Endothelial cell of umbilical vein (primary cell): Measurements from ENCODE around the gene LIPE. TPM values are rescaled to one million over a fixed set of nuclear protein-coding genes. Genes with fewer than 3 reads are reported as not detected.

Source experiments
- BruUV-seq: library from RNA; stranded (reverse); fragments of 400-500 nt; replicated peaks from 2 replicates; lab custom pipeline; 2021; lab: Mats Ljungman, UMichigan
- CTCF ChIA-PET: fragments of 300-600, 350-600 bp; sonication (Branson Sonifier 250); formaldehyde crosslinking; loops from one replicate; lab custom pipeline; 2021; ENCODE audit warnings: antibody characterized with exemption, inconsistent platforms; lab: Charles Lee
- POLR2A ChIA-PET: fragments of 300-600, 350-600 bp; sonication (Branson Sonifier 250); formaldehyde crosslinking; loops from one replicate; lab custom pipeline; 2021; ENCODE audit warnings: antibody characterized with exemption, inconsistent platforms; lab: Charles Lee
- DNase-seq: peaks from one replicate; pipeline ENCODE4 v3.0.0-alpha.2; 2011; ENCODE audit warnings: low read depth, low spot score
- FAIRE-seq: peaks from 2 replicates; lab custom pipeline; 2011; peaks lifted over from hg19 to GRCh38; lab: Jason Lieb, UNC
- H2AFZ ChIP-seq: 2 replicates; pipeline ENCODE4 v1.6.0; 2012; ENCODE audit warnings: low read depth, low read length, control low read depth, inconsistent platforms
- H3K27ac ChIP-seq: 2 replicates; pipeline ENCODE4 v1.5.1; 2011; ENCODE audit warnings: low read depth, mild to moderate bottlenecking, control low read depth, low read length, moderate library complexity; ENCODE audit not compliant: insufficient read depth
- H3K27me3 ChIP-seq, 2 experiments: 2 replicates each; pipeline versions ENCODE4 v1.6.0 to v1.6.1; 2011; ENCODE audit warnings: low read length in 2 of 2, mixed read lengths in 1 of 2; ENCODE audit not compliant: control insufficient read depth in 2 of 2, insufficient read depth in 2 of 2
- H3K36me3 ChIP-seq, 2 experiments: 2 replicates in 1 of 2; 3 replicates in 1 of 2; pipeline ENCODE4 v1.5.1; 2011; ENCODE audit warnings: low read length in 2 of 2, mild to moderate bottlenecking in 1 of 2, moderate library complexity in 1 of 2; ENCODE audit not compliant: control insufficient read depth in 2 of 2, insufficient read depth in 2 of 2; ENCODE audit errors: extremely low read depth in 1 of 2
- H3K4me1 ChIP-seq: 3 replicates; pipeline ENCODE4 v1.5.1; 2011; ENCODE audit warnings: mild to moderate bottlenecking, low read length; ENCODE audit not compliant: control insufficient read depth, insufficient read depth; ENCODE audit errors: extremely low read depth
- H3K4me2 ChIP-seq: 2 replicates; pipeline ENCODE4 v1.6.1; 2011; ENCODE audit warnings: low read length, control low read depth, mixed read lengths; ENCODE audit not compliant: insufficient read depth
- H3K4me3 ChIP-seq, 3 experiments: fragments of 200-600 bp in 1 of 3; sonication (generic), shearing (Covaris generic) in 1 of 3; replicated peaks in 1 of 3; 2 replicates each; pipeline ENCODE4 v1.5.1; 2011 to 2016; ENCODE audit warnings: control low read depth in 3 of 3, low read length in 3 of 3, mild to moderate bottlenecking in 2 of 3, inconsistent platforms in 1 of 3, low read depth in 1 of 3, moderate library complexity in 1 of 3; ENCODE audit not compliant: insufficient read depth in 1 of 3
- H3K79me2 ChIP-seq: 2 replicates; pipeline ENCODE4 v1.6.0; 2012; ENCODE audit warnings: low read length, inconsistent platforms; ENCODE audit not compliant: control insufficient read depth, insufficient read depth
- H3K9ac ChIP-seq: replicated peaks from 2 replicates; pipeline ENCODE3; 2011; ENCODE audit warnings: low read length, control low read depth; ENCODE audit not compliant: insufficient read depth; ENCODE audit errors: extremely low read depth
- H3K9me1 ChIP-seq: replicated peaks from 3 replicates; pipeline ENCODE4 v1.6.0; 2011; ENCODE audit warnings: mild to moderate bottlenecking, low read length; ENCODE audit not compliant: control insufficient read depth, insufficient read depth; ENCODE audit errors: extremely low read depth
- H3K9me3 ChIP-seq: replicated peaks from 2 replicates; pipeline ENCODE4 v1.5.1; 2012; ENCODE audit warnings: low read length, inconsistent platforms; ENCODE audit not compliant: control insufficient read depth, insufficient read depth
- H4K20me1 ChIP-seq: replicated peaks from 2 replicates; pipeline ENCODE3; 2011; ENCODE audit warnings: mild to moderate bottlenecking, low read length; ENCODE audit not compliant: control insufficient read depth, insufficient read depth; ENCODE audit errors: extremely low read depth
- CTCF ChIP-seq, 2 donors: IDR thresholded peaks; 1 replicate in 1 of 2; 2 replicates in 1 of 2; pipeline ENCODE4 v1.5.1; 2011; ENCODE audit warnings: low read length in 2 of 2, mild to moderate bottlenecking in 2 of 2, moderate library complexity in 2 of 2, control low read depth in 1 of 2, inconsistent platforms in 1 of 2, low read depth in 1 of 2; ENCODE audit not compliant: insufficient read depth in 1 of 2; ENCODE audit errors: extremely low read depth in 1 of 2
- EZH2 ChIP-seq: IDR thresholded peaks from 2 replicates; pipeline ENCODE4 v1.6.1; 2012; ENCODE audit warnings: borderline replicate concordance, low read depth, mild to moderate bottlenecking, moderate library complexity, low read length, inconsistent platforms; ENCODE audit not compliant: severe bottlenecking
- FOS ChIP-seq: IDR thresholded peaks from 2 replicates; pipeline ENCODE4 v1.6.1; 2011; ENCODE audit warnings: mild to moderate bottlenecking, low read length, moderate library complexity, borderline replicate concordance; ENCODE audit not compliant: insufficient read depth
- GATA2 ChIP-seq: IDR thresholded peaks from 2 replicates; pipeline ENCODE4 v1.7.0; 2011; ENCODE audit warnings: low read depth, mild to moderate bottlenecking, moderate library complexity, mixed read lengths, low read length; ENCODE audit not compliant: insufficient read length, insufficient read depth
- JUN ChIP-seq: IDR thresholded peaks from 2 replicates; pipeline ENCODE4 v1.6.1; 2011; ENCODE audit warnings: borderline replicate concordance, low read depth; ENCODE audit not compliant: insufficient read length, insufficient read depth
- MAX ChIP-seq: IDR thresholded peaks from 2 replicates; pipeline ENCODE4 v1.6.1; 2011; ENCODE audit not compliant: insufficient read depth, insufficient read length
- MYC ChIP-seq: IDR thresholded peaks from one replicate; pipeline ENCODE4 v1.6.1; 2011; ENCODE audit warnings: mild to moderate bottlenecking, low read depth, low read length
- POLR2A ChIP-seq: IDR thresholded peaks from 2 replicates; pipeline ENCODE4 v1.6.1; 2012; ENCODE audit warnings: low read depth, mild to moderate bottlenecking, control low read depth, low read length
- POLR2AphosphoS5 ChIP-seq: IDR thresholded peaks from 2 replicates; pipeline ENCODE4 v1.6.1; 2012; ENCODE audit warnings: low read depth, mild to moderate bottlenecking, control low read depth, low read length, moderate library complexity; ENCODE audit not compliant: insufficient read depth
- dilution Hi-C: fragments of 300-500 bp; cut with MboI; formaldehyde crosslinking; loops from one replicate; pipeline ENCODE4 v1.15.0; 2019; ENCODE audit warnings: low sequenced_read_pairs; ENCODE audit not compliant: extremely low pct_ligation_motif_present
- intact Hi-C: fragments of 100-400 bp; cut with micrococcal nuclease; formaldehyde crosslinking; loops from one replicate; pipeline ENCODE4 v1.10.0; 2022
- polyA plus RNA-seq, 4 experiments: library from polyadenylated mRNA; depleted of rRNA in 3 of 4; stranded (reverse) in 3 of 4; unstranded in 1 of 4; fragments of >200 nt; gene quantifications; 2 replicates each; pipeline versions ENCODE4 v1.2.1 to v1.2.3, GENCODE V29; 2011 to 2012; ENCODE audit warnings: missing spikeins in 1 of 4
- total RNA-seq: library from RNA; stranded (reverse); gene quantifications from 2 replicates; pipeline ENCODE4 v1.2.3, GENCODE V29; 2021

LIPE gene
- total and polyA plus RNA-seq, 2 donors (not counting 3 experiments of a cell fraction or from before 2014, with no cell fraction given) = 3.8 to 13.5 TPM

GRCh38 chr19:42424712-42425131 lies 2.5 kb downstream of the LIPE start:
- Histone ChIP-seq H3K9me3 (no peaks in the 10 kb centered on the region), H3K4me1 (peaks cover 29% of the 10 kb centered on the region), H3K9me1 (no peaks in the 10 kb centered on the region), H3K4me2 (no peak overlapping the region), H3K9ac (no peak overlapping the region), H3K27ac (no peak overlapping the region), H3K4me3 (no peak overlapping the region), H3K79me2 (no peaks in the 10 kb centered on the region), H3K36me3 (no peaks in the 10 kb centered on the region), H2AFZ (no peak overlapping the region), H4K20me1 (no peaks in the 10 kb centered on the region), H3K27me3 (no peaks in the 10 kb centered on the region)
- FAIRE-seq = no peak
- ChIA-PET CTCF (interaction anchor here (1.4 to 3.7 kb wide), 6 partner anchors 8 to 1960 kb away, joined by 3 to 28 read pairs (median 17); no protein-coding TSS in a partner anchor), POLR2A (no interaction called here)
- no peak for TF ChIP-seq FOS
- no peak for TF ChIP-seq POLR2A
- no peak for TF ChIP-seq CTCF (IDR thresholded peaks at IDR 0.05; ENCODE audit: extremely low read depth in 1 of 2, insufficient read depth in 1 of 2, low read depth in 1 of 2, low read length in 2 of 2)
- no peak for TF ChIP-seq EZH2
- no peak for TF ChIP-seq GATA2
- no peak for TF ChIP-seq MAX
- no peak for TF ChIP-seq POLR2AphosphoS5
- no peak for TF ChIP-seq JUN
- no peak for TF ChIP-seq MYC
- DNase-seq = no peak
- no TSS peak for BruUV-seq
- dilution Hi-C loops (no loop called here), intact Hi-C loops (no loop called here)
